Measurements from ENCODE around the gene TUBA1C.
"Not testable (repeated sequence)": the region's sequence is repeated elsewhere in the genome, so short reads cannot be mapped to it uniquely, and the experiment has no call there.

Gene TUBA1C

GRCh38 chr12:49298160-49298559 is 33.3 kb downstream of the TUBA1C start:
- DNase-seq (ENCODE audit: low read depth): no peak
- peak; percentile 5 for TF ChIP-seq CTCF (conservative IDR thresholded peaks at IDR 0.05; ENCODE audit: control insufficient read depth, insufficient read depth, low read depth, low read length)
- H3K4me3 ChIP-seq (ENCODE audit: control insufficient read depth, low read depth, low read length): no peak overlapping the region

GRCh38 chr12:49301760-49302159 is 36.9 kb downstream of the TUBA1C start:
- TF ChIP-seq CTCF (conservative IDR thresholded peaks at IDR 0.05; ENCODE audit: control insufficient read depth, insufficient read depth, low read depth, low read length): no peak
- no peak for DNase-seq (ENCODE audit: low read depth)
- no peak overlapping the region for H3K4me3 ChIP-seq (ENCODE audit: control insufficient read depth, low read depth, low read length)

- DNase-seq (ENCODE audit: low read depth): peak; percentile 41
- TF ChIP-seq CTCF (conservative IDR thresholded peaks at IDR 0.05; ENCODE audit: control insufficient read depth, insufficient read depth, low read depth, low read length): no peak
- no peak overlapping the region for H3K4me3 ChIP-seq (ENCODE audit: control insufficient read depth, low read depth, low read length)
Observed at GRCh38 chr12:49304161-49304560, 39.3 kb downstream of the TUBA1C start.

- DNase-seq (ENCODE audit: low read depth): no peak
- H3K4me3 ChIP-seq (ENCODE audit: control insufficient read depth, low read depth, low read length): no peak overlapping the region
- TF ChIP-seq CTCF (conservative IDR thresholded peaks at IDR 0.05; ENCODE audit: control insufficient read depth, insufficient read depth, low read depth, low read length): no peak
Observed at GRCh38 chr12:49305762-49306510, 41.1 kb downstream of the TUBA1C start.

- no peak for TF ChIP-seq CTCF (conservative IDR thresholded peaks at IDR 0.05; ENCODE audit: control insufficient read depth, insufficient read depth, low read depth, low read length)
- no peak overlapping the region for H3K4me3 ChIP-seq (ENCODE audit: control insufficient read depth, low read depth, low read length)
- no peak for DNase-seq (ENCODE audit: low read depth)
Observed at GRCh38 chr12:49309386-49309785, 44.5 kb downstream of the TUBA1C start.

- H3K4me3 ChIP-seq (ENCODE audit: control insufficient read depth, low read depth, low read length); DNase-seq (ENCODE audit: low read depth): not testable (repeated sequence)
Observed at GRCh38 chr12:49310451-49311000, 45.6 kb downstream of the TUBA1C start.

GRCh38 chr12:49314811-49315210 is 49.9 kb downstream of the TUBA1C start:
- no peak for TF ChIP-seq CTCF (conservative IDR thresholded peaks at IDR 0.05; ENCODE audit: control insufficient read depth, insufficient read depth, low read depth, low read length)

GRCh38 chr12:49317118-49317517 is 52.2 kb downstream of the TUBA1C start:
- H3K4me3 ChIP-seq (ENCODE audit: control insufficient read depth, low read depth, low read length); DNase-seq (ENCODE audit: low read depth): not testable (repeated sequence)

More at GRCh38 chr12:49314811-49315210, 49.9 kb downstream of the TUBA1C start:
- no peak overlapping the region for H3K4me3 ChIP-seq (ENCODE audit: control insufficient read depth, low read depth, low read length)
- DNase-seq (ENCODE audit: low read depth): no peak

- not testable (repeated sequence) for DNase-seq (ENCODE audit: low read depth); H3K4me3 ChIP-seq (ENCODE audit: control insufficient read depth, low read depth, low read length)
Observed at GRCh38 chr12:49320411-49321103, 55.7 kb downstream of the TUBA1C start.

Measured in fibroblast of mammary gland (primary cell).